ENCODE data around the gene PIP5K1B. TPM values are rescaled to one million over a fixed set of nuclear protein-coding genes. Genes with fewer than 3 reads are reported as not detected.

PIP5K1B gene
- total RNA-seq, 1 experiment from 2014 or later: 5.2 TPM

DNA sequence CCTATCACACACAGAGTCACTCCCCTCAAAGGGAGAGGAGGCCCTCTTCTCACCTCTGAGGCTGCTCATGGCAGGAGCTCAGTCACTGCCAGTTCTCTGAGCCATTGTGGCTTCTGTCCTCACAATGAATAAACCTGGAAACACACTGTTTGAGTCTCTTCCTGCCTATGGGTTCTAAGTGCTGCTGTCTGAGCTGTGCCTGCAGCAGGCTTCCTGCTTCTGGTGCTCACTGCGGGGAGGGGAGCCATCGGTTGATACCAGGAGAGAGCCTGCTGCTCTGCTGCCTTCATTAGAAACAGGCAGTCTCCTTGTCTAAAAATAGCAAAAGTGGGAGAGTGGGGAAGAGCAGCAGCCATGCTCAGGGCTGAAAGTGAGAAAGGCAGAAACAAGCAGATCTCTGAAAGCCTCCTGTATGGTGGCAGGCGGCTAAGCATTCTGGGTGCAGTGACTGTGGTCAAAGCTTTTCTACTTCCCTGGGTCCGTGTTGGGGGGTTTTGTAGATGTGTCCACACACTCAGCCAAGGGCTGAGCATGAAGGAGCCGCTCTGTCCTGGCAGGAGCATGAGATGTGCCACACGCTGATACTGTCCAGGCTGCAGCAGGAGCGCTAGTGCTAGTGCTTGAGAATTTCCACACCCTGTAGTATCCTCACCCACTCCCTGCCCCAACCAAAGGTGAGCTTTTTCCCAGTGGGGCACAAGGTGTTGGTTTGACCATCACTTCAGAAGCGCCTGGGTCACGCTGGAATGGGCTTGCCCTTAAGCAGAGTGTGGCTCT, 274.7 kb downstream of the PIP5K1B start (continued):
- TF ChIP-seq, protein P1, sequence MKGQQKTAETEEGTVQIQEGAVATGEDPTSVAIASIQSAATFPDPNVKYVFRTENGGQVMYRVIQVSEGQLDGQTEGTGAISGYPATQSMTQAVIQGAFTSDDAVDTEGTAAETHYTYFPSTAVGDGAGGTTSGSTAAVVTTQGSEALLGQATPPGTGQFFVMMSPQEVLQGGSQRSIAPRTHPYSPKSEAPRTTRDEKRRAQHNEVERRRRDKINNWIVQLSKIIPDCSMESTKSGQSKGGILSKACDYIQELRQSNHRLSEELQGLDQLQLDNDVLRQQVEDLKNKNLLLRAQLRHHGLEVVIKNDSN (CRISPR knock-in tag; IDR thresholded peaks at IDR 0.05): no peak
- TF ChIP-seq, protein P2, sequence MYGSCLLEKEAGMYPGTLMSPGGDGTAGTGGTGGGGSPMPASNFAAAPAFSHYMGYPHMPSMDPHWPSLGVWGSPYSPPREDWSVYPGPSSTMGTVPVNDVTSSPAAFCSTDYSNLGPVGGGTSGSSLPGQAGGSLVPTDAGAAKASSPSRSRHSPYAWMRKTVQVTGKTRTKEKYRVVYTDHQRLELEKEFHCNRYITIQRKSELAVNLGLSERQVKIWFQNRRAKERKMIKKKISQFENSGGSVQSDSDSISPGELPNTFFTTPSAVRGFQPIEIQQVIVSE (CRISPR knock-in tag; IDR thresholded peaks at IDR 0.05; ENCODE audit: borderline replicate concordance): no peak
- TF ChIP-seq SMAD3 (CRISPR knock-in tag; IDR thresholded peaks at IDR 0.05; ENCODE audit: borderline replicate concordance) (no peak), ZNF671 (CRISPR knock-in tag; IDR thresholded peaks at IDR 0.05) (no peak), CREB1 (CRISPR knock-in tag; IDR thresholded peaks at IDR 0.05) (no peak)
- TF ChIP-seq, protein P3, sequence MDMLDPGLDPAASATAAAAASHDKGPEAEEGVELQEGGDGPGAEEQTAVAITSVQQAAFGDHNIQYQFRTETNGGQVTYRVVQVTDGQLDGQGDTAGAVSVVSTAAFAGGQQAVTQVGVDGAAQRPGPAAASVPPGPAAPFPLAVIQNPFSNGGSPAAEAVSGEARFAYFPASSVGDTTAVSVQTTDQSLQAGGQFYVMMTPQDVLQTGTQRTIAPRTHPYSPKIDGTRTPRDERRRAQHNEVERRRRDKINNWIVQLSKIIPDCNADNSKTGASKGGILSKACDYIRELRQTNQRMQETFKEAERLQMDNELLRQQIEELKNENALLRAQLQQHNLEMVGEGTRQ (CRISPR knock-in tag; IDR thresholded peaks at IDR 0.05): no peak
- TF ChIP-seq, protein P4, sequence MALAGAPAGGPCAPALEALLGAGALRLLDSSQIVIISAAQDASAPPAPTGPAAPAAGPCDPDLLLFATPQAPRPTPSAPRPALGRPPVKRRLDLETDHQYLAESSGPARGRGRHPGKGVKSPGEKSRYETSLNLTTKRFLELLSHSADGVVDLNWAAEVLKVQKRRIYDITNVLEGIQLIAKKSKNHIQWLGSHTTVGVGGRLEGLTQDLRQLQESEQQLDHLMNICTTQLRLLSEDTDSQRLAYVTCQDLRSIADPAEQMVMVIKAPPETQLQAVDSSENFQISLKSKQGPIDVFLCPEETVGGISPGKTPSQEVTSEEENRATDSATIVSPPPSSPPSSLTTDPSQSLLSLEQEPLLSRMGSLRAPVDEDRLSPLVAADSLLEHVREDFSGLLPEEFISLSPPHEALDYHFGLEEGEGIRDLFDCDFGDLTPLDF (CRISPR knock-in tag; IDR thresholded peaks at IDR 0.05): no peak
- TF ChIP-seq, protein P5, sequence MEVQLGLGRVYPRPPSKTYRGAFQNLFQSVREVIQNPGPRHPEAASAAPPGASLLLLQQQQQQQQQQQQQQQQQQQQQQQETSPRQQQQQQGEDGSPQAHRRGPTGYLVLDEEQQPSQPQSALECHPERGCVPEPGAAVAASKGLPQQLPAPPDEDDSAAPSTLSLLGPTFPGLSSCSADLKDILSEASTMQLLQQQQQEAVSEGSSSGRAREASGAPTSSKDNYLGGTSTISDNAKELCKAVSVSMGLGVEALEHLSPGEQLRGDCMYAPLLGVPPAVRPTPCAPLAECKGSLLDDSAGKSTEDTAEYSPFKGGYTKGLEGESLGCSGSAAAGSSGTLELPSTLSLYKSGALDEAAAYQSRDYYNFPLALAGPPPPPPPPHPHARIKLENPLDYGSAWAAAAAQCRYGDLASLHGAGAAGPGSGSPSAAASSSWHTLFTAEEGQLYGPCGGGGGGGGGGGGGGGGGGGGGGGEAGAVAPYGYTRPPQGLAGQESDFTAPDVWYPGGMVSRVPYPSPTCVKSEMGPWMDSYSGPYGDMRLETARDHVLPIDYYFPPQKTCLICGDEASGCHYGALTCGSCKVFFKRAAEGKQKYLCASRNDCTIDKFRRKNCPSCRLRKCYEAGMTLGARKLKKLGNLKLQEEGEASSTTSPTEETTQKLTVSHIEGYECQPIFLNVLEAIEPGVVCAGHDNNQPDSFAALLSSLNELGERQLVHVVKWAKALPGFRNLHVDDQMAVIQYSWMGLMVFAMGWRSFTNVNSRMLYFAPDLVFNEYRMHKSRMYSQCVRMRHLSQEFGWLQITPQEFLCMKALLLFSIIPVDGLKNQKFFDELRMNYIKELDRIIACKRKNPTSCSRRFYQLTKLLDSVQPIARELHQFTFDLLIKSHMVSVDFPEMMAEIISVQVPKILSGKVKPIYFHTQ (CRISPR knock-in tag; IDR thresholded peaks at IDR 0.05): no peak
- TF ChIP-seq, protein P6, sequence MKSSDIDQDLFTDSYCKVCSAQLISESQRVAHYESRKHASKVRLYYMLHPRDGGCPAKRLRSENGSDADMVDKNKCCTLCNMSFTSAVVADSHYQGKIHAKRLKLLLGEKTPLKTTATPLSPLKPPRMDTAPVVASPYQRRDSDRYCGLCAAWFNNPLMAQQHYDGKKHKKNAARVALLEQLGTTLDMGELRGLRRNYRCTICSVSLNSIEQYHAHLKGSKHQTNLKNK (CRISPR knock-in tag; IDR thresholded peaks at IDR 0.05): no peak
- TF ChIP-seq, protein P7, sequence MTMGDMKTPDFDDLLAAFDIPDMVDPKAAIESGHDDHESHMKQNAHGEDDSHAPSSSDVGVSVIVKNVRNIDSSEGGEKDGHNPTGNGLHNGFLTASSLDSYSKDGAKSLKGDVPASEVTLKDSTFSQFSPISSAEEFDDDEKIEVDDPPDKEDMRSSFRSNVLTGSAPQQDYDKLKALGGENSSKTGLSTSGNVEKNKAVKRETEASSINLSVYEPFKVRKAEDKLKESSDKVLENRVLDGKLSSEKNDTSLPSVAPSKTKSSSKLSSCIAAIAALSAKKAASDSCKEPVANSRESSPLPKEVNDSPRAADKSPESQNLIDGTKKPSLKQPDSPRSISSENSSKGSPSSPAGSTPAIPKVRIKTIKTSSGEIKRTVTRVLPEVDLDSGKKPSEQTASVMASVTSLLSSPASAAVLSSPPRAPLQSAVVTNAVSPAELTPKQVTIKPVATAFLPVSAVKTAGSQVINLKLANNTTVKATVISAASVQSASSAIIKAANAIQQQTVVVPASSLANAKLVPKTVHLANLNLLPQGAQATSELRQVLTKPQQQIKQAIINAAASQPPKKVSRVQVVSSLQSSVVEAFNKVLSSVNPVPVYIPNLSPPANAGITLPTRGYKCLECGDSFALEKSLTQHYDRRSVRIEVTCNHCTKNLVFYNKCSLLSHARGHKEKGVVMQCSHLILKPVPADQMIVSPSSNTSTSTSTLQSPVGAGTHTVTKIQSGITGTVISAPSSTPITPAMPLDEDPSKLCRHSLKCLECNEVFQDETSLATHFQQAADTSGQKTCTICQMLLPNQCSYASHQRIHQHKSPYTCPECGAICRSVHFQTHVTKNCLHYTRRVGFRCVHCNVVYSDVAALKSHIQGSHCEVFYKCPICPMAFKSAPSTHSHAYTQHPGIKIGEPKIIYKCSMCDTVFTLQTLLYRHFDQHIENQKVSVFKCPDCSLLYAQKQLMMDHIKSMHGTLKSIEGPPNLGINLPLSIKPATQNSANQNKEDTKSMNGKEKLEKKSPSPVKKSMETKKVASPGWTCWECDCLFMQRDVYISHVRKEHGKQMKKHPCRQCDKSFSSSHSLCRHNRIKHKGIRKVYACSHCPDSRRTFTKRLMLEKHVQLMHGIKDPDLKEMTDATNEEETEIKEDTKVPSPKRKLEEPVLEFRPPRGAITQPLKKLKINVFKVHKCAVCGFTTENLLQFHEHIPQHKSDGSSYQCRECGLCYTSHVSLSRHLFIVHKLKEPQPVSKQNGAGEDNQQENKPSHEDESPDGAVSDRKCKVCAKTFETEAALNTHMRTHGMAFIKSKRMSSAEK (CRISPR knock-in tag; IDR thresholded peaks at IDR 0.05; ENCODE audit: borderline replicate concordance): no peak
- TF ChIP-seq, protein P8, sequence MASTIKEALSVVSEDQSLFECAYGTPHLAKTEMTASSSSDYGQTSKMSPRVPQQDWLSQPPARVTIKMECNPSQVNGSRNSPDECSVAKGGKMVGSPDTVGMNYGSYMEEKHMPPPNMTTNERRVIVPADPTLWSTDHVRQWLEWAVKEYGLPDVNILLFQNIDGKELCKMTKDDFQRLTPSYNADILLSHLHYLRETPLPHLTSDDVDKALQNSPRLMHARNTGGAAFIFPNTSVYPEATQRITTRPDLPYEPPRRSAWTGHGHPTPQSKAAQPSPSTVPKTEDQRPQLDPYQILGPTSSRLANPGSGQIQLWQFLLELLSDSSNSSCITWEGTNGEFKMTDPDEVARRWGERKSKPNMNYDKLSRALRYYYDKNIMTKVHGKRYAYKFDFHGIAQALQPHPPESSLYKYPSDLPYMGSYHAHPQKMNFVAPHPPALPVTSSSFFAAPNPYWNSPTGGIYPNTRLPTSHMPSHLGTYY (CRISPR knock-in tag; IDR thresholded peaks at IDR 0.05): no peak

Data from WTC11 (cell line).